Fibroblast of skin of left biceps (primary cell): ENCODE data around the gene ACAD9.
A peak's percentile ranks its signal among the peaks of the same experiment; 100 is the strongest.
"Not testable (repeated sequence)": the region's sequence is repeated elsewhere in the genome, so short reads cannot be mapped to it uniquely, and the experiment has no call there.

Experiments
- DNase-seq, 2 experiments: peaks; one replicate each; pipeline ENCODE4 v3.0.0-alpha.2; 2013; ENCODE audit warnings: low read depth in 2 of 2

ACAD9 gene

DNA sequence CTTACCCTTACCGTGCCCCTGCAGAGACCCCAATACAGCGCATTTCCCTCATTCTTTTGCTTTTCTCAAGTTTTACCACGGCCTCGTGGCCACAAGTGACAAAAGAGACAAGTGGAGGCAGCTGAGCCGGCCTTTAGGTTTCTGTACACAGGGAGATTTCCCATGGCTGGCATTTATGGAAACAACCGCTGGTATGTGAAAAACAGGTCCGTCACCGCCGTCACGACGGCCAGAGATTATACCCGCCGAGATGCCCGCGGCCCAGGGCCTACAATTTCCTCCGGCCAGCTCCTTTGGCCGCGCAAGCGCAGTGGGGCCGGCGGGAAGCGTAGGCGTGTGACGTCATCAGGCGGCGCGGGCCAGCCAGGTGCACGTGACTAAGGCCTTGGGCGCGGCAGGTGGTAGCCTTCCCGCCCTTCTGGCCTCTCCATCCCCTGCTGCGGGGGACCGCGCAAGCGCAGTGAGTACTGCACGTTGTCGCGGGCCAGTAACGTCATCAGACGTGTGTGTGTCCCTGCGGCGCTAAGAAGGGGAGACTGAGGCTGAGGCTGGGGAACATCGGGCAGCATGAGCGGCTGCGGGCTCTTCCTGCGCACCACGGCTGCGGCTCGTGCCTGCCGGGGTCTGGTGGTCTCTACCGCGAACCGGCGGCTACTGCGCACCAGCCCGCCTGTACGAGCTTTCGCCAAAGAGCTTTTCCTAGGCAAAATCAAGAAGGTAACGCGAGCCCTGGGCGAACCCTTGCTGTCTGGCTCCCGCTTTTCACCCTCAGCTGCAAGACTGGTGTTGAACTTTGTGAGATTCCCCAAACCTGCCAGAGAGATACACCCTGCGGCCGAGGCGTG lies at the start of gene ACAD9:
ACAD9 (plus strand) TSS at position 496 of the 845 bp plus-strand sequence; CDS start at position 568, 72 bp downstream.
- peak; percentile 94 to 95 for DNase-seq

DNA sequence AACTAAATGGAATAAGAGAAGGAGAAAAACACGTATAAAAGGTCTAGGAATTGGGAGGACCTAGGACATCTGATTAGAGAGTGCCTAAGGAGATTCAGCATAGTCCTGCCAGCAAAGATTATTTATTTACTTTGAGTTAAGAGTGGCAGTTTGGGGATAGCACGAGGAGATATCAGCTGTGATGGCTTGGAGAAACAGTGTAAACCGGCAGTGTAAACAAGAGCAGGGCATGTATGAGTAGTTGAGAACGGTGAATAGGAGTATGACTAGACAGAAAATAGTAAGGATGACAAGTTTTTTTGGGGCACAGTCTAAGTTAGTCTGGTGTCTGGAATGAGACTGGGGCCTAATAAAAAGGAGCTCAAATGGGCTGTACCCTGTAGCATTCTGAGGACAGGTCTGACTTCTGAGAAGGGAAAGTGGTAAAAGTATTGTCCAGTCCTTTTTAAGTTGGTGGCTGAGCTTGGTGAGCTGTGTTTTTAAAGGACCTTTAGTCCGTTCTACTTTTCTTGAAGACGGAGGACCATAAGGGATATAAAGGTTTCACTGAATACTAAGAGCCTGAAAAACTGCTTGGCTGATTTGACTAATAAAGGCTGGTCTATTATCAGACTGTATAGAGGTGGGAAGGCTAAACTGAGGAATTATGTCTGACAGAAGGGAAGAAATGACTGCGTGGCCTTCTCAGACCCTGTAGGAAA lies 49.3 kb upstream of the ACAD9 start:
- not testable (repeated sequence) for DNase-seq

DNA sequence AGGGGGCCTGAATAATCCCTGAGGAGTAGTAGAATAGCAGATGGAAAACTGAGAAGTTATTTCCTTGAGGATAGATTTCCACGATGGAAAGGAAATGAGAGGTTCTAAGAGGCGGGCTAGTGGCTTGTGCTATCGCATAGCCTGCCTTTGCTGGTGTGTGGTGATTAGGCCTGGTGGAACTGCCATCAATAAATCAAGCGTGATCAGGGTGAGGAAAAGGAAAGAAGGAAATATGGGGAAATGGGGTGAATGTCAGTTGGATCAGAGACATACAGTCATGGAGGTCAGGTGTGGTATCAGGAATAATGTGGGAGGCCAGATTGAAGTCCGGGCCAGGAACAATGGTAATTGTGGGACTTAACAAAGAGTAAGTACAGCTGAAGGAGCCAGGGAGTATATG lies 48.7 kb upstream of the ACAD9 start:
- not testable (repeated sequence) for DNase-seq

DNA sequence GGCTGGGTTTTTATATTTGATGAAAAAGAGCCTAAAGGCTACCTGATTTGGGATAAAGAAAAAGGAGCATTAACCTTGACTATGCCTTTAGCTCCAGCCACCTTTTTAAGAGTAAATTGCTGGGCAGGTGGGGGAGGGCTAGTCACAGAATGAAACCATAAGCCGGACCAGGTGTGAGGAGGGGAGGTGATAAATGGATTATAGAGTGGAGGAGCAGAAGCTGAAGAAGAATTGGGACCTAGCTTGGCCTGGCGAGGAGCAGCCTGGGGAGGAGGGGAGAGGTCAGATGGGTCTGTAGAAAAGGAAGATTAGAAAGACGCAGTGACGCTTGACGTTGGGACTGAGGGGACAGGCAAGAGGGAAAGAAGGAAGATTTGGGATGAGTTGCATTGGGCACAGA lies 46.4 kb upstream of the ACAD9 start:
- DNase-seq = not testable (repeated sequence)

DNA sequence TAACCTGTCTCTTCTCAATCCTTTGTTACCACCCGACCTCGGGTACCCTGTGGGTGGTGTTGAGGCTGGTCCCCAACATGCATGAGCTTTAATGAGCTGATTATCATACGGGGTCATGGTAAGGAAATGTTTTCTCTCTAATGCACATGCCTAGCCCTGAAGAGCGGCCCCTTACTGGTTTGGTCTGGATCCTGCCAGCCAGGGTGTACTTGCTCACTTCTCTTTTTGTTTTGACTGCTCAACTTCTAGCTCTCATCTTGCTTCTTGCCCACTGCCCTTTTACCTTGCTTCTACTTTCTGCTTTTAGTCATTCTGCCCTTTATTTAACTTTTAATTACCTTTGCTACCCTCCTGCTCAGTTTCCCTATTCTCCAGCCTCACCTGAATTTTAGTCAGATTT lies 44.3 kb upstream of the ACAD9 start:
- no peak for DNase-seq

DNA sequence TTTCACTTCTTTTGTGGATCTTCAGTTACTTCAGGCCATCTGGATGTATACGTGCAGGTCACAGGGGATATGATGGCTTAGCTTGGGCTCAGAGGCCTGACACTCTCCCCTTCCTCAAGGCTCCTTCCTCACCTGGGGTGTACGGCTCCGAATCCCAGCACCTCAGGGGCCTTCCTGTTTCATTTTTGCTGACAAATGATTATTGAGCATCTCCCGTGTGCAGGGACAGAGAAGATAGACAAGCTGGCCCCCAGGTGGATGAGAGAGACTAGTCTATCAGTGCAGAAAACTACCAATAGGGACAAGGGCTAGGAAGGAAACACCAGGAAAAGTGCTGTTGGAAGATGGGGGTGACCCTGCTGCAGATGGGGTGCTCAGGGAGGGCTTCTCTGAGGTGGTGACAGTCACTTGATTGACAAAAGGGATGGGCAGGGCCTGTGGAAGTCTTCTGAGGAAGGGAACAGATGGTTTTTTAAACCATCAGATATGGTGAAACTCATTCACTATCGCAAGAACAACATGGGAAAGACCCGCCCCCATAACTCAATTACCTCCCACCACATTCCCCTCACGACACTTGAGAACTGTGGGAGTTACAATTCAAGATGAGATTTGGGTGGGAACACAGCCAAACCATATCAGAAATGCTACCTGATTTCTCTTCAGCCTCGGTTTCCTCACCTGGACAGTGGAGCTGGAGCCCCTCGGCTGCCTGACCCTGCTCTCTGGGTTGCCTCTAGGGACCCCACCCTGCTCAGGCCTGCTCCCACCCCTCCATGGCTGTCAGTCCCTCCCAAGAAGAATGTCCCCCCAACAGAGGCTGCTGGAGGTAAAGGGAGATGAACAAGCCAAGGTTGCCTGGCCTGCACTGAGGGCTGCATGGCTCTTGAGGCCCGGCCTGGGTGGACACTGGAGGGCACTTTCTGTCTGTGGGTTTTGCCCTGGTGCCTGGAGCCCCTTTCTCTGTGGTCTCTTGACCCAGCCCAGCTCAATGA lies 37.2 kb upstream of the ACAD9 start:
- DNase-seq = no peak

DNA sequence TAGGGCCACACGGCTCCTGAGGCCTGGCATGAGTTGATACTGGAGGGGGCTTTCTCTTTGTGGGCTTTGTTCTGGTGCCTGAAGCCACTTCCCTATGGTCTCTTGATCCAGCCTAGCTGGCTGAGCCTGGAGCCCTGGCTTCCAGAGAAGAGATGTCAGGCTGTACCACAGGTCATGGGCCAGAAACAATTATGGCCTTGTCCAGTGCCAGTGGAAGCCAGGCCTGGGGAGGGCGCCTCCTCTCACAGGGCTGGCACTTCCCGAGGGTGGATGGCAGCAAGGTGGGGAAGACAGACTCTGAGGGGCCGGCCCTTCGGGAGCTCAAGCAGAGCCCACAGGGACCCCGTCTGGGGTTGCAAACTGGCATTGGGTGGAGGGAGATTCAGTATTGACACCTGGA lies 34.9 kb upstream of the ACAD9 start:
- no peak for DNase-seq

DNA sequence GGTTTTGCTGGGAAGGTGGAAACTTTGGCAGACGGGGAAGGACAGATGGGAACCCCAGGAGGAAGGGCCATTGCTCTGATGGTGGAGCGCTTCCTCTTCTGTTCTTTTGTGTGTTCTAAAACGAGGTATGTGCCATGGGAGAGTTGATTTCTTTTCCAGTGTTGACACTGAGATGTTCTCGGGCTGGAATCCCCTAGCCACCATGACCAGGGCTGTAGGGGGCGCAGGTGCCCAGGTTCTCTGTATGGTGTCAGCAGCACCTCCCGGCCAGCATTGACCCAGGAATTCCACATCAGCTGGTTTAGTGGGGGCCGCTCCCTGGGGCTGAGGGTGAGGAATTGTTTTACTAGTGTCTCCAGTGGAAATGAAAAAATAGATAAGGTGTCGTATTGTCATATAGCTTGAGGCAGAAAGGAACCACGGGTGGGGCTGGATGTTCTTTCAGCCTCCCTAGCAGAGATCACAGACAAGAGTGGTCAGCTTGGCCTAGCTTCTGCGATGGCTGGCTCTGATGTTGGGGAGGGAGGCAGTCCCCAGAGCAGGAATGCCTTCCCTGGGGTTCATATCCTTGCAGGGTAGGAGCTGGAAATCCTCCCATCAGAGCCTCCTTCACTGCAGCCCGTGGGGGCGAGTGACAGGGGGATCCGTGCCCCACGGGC lies 34.2 kb upstream of the ACAD9 start:
- DNase-seq = no peak

DNA sequence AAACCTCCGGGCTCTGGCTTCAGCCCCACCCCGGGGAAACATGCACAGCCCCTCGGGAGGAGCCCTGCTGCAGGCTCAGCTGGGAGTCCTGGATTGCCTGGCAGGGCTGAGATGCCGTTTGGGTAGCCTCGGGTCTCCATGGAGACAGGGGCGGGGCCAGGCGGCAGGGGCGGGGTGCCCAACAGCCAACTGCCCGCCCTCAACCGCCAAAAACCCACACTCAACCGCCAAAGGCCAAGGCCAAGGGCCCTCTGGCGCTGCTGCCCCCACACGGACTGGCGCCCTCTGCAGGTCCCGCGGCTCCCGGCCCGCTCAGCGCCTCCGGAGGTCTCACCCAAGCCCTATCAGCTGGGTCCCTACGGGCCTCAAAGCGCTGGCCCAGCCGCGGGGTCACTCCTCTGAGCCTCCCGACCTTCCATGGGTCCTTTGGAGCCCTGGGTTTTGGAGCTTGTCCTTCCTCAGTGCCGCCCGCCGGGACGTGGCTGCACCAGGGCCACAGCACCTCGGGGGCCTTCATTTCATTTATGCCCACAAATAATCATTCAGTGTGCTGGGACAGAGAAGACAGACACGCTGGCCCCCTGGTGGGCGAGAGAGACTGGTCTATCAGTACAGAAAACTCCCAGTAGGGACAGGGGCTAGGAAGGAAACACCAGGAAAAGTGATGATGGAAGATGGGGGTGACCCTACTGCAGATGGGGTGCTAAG lies 33.5 kb upstream of the ACAD9 start:
- peak; percentile 12 to 17 for DNase-seq

DNA sequence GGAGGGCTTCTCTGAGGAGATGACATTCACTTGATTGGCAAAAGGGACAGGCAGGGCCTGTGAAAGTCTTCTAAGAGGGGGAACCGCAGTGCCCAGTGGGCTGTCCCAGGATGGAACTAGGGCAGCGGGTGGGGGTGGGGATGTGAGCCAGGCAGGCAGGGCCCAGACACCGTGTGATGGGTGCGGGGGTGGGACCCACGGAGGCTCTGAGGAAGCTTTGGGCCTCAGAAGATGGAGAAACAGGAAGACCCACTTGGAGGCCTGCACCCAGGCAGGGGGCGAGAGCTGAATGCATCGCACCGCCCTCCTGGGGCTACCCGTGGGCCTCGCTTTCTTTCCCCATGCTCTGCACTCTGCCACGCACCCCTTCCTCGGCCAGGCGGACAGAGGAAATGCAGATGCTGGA lies 32.9 kb upstream of the ACAD9 start:
- DNase-seq = no peak

DNA sequence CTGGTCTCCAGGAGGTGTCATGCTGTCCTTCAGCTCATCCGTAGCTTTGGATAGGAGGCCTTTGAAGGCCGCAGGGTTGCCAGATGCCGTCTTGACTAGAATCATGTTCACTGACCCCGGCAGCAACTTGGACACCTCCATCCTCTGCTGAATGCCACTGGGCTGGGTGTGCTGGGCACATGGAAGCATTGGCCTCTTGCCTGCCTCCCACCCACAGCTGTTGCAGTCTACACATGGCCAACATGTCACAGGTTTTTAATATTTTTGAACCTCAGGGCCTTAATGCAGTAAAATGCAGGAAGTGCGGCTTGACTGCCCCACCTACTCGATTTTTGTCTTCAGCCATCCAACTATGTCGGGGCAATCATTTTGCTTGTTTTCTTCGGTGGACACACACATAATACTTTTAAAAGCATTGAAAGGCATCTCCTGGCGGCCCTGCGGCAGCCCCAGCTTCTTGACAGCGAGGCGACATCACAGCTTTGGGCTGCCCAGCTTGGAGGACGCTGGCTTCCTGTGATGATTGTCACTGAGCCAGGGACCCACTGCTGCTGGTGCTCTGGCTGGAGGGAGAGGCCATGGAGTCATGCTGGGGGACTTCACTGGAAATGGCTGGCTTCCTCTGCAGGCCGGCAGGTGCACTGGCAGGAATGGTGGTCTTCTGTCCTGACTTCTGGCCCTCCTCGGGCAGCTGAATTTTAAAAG lies 31.6 kb upstream of the ACAD9 start:
- no peak for DNase-seq

DNA sequence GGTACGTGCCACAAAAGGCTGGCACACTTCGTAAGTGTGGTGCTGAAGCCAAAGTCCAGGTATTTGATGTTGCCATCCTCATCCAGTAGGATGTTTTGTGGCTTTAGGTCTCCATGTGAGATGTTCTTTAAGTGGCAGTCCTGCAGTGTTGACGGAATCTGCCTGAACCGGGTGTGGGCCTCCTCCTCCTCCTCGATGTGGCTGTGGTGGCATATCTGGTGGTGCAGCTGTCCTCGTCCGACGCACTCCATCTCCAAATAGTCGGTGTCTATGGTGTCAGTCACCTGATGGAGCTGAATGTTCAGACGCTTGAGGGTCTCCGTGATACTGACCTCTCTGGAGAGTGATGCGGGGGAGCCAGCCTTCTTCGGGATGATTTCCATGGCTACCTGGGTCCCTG lies 30.5 kb upstream of the ACAD9 start:
- DNase-seq = no peak

DNA sequence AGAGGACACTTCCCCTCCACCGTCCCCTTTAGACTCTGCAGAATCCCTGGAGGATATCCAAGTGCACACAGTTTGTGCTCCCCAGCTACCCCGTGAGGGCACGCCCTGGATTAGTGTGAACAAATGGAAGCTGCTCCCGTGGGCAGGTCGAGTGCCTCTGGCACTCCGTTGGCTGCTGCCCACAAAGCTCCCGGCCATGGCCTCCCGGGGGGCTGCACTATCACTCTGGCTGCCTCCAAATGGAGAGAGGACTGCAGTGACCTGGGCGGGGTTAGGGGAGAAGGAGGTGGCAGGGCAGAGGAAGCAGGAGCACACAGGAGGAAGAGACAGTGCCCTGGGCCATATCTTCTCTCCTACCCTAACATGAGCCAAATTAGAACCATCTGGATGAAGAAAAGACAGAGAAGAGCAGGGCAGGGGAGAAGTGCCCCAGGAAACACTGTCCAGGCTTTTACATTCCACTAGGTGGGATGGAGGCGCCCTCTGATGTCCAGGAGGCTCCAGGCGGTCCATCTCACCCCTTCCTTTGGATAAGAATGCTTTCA lies 29.4 kb upstream of the ACAD9 start:
- no peak for DNase-seq

DNA sequence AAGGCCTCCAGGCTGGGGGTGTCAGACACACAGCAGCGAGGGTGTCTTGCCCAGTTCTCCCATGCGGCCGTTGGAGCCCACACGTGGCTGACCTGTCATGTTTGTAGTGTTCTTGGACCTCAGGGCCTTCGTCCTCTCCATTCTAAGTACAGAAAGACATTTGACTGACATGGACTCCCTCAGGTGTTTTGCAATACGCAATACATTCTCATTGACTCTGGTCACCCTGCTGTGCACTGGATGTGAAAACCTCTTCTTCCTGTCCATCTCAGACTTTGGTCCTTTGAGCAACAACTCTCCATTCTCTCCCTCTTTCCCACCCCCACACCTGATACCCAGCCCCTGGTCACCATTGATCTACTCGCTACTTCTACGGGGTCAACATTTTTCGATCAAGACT lies 28.9 kb upstream of the ACAD9 start:
- DNase-seq = no peak

DNA sequence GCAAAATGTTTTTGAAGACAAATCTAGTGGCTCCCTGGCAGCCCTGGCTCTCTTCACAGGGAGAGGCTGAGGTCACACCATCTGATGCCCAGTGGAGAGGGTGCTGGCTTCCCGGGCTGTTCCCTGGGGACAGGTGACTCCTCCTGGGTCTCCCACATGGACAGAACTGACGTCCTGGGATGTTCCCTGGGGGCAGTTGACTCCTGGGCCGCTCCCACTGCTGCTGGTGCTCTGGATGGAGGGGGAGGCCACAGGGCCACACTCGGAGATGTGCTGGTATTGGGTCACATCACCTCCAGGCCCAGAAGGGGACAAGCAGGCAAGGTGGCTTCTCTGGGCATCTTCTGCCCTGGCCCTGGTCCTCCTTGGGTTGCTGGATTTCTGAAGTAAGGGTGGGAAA lies 27.8 kb upstream of the ACAD9 start:
- no peak for DNase-seq

DNA sequence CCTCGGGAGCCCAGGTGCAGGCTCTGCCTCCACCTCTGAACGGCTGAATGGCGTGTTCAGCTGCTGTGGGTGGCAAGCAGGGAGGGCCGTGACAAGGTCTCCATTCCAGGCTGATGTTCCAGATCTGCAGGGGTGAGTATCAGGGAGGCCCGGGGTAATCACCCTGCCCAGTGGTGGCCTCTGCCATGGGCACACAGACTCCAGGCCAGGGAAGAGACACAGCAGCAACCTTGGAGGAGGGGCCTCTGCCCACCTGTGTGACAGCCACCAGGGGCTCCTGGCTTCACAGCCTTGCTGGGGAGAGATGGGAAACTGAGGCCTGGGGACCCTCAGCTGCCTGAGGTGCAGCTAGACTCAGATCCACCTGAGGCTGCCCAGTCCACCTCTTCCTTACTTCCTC lies 25.6 kb upstream of the ACAD9 start:
- no peak for DNase-seq

DNA sequence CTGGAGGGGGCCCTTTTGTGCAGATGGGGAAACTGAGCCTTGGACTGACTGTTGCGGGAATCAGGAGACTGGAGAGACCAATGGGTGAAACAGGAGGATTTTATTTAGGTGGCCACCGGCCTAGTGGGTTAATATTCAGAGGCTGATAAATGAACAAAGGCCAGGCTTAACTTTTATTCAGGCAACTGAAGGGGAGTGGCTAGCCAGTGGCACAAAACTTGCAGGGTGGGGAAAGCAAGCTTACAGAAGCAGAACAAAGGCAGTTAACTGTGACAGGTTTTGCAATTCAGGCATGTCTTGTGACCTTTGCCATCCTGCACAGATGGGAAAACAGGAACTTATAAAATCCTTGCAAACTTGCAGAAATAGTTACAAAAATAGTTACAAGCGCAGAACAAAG lies 24.9 kb upstream of the ACAD9 start:
- DNase-seq = no peak

DNA sequence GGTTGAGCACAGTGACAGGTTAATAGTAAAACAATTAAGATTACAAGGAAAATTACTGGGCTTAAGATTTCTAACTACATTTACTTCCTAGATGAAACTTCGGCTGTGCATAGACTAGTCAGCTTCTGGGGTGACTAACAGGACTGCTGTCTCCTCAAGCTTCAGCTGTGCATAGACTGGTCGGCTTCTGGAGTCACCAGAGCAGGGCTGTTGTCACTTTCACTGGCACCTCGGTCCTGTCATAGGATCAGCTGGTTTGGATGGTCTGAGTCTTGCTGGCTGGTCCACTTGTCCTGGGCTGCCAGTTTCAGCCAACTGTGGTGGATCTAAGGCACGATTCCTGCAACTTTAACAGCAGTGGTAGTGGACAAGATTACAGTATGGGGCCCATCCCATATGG lies 23.9 kb upstream of the ACAD9 start:
- DNase-seq = no peak

DNA sequence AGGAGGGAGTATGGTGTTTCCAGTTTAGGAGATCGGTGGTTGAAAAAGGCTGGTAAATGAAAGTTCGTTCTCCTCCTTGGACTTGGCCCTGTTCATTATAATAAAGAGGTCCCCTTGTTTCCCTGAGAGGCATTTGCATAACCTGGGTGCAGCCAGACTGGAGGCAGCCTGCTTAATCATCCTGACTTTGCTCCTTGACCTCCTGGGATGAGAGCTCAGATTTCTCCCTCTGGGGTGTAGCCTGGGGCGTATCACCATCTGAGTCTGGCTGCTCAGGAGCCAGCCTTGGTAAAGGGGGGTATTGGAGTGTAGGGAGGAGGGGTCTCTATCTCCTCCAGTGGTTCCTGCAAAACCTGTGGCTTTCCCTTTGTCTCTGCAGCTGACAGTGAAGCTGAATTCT lies 21.3 kb upstream of the ACAD9 start:
- no peak for DNase-seq

DNA sequence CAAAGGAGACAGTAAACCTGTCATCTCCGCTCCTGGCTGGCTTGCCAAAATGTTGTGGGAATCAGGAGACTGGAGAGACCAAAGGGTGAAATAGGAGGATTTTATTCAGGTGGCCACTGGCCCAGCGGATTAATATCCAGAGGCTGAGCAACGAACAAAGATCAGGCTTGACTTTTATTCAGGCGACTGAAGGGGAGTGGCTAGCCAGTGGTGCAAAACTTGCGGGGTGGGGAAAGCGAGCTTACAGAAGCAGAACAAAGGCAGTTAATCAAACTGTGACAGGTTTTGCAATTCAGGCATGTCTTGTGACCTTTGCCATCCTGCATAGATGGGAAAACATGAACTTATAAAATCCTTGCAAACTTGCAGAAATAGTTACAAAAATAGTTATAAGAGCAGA lies 19.8 kb upstream of the ACAD9 start:
- DNase-seq = no peak
